Measurements from ENCODE around the gene TAS1R1.

- TF ChIP-seq, protein P1, sequence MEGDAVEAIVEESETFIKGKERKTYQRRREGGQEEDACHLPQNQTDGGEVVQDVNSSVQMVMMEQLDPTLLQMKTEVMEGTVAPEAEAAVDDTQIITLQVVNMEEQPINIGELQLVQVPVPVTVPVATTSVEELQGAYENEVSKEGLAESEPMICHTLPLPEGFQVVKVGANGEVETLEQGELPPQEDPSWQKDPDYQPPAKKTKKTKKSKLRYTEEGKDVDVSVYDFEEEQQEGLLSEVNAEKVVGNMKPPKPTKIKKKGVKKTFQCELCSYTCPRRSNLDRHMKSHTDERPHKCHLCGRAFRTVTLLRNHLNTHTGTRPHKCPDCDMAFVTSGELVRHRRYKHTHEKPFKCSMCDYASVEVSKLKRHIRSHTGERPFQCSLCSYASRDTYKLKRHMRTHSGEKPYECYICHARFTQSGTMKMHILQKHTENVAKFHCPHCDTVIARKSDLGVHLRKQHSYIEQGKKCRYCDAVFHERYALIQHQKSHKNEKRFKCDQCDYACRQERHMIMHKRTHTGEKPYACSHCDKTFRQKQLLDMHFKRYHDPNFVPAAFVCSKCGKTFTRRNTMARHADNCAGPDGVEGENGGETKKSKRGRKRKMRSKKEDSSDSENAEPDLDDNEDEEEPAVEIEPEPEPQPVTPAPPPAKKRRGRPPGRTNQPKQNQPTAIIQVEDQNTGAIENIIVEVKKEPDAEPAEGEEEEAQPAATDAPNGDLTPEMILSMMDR (IDR thresholded peaks at IDR 0.05; ENCODE audit: low read depth, low read length, poor library complexity, severe bottlenecking), result no peak
- TF ChIP-seq EZH2phosphoT487 (IDR thresholded peaks at IDR 0.05; ENCODE audit: borderline replicate concordance, low read length), result no peak
These were observed 40.1 kb downstream of the TAS1R1 start for GRCh38 chr1:6594977-6595740.
